ENCODE results near the gene ST7. TPM values are rescaled to one million over a fixed set of nuclear protein-coding genes. Genes with fewer than 3 reads are reported as not detected.

The ST7 gene
- total and polyA plus RNA-seq, 2 of the 13 experiments (the other 11 are each of a cell fraction or from before 2014, with no cell fraction given) = 17.3 to 23.5 TPM

- BruUV-seq (replicated peaks) = no TSS peak
- H3K79me2 ChIP-seq (ENCODE audit: insufficient read depth, low read length) = no peaks in the 10 kb centered on the region
- FAIRE-seq = no peak
- H2AFZ ChIP-seq (ENCODE audit: low read length) = no peak overlapping the region
- H4K20me1 ChIP-seq (ENCODE audit: insufficient read depth, low read length) = no peaks in the 10 kb centered on the region
- WGBS (ENCODE audit: low lambda C conversion rate) = 95% methylated on average over 5 of the region's 5 CpGs
- TF ChIP-seq ZBTB33 (CRISPR knock-in tag; IDR thresholded peaks at IDR 0.05) = no peak
- TF ChIP-seq MAFK (conservative IDR thresholded peaks at IDR 0.05 in 1 of 2, IDR thresholded peaks at IDR 0.05 in 1 of 2; ENCODE audit: low read length in 2 of 2) = peak in 1 of 2 experiments; percentile 28; a peak in 2 of 4 replicates
- TF ChIP-seq ZNF281 (CRISPR knock-in tag; IDR thresholded peaks at IDR 0.05; ENCODE audit: borderline replicate concordance) = no peak
- TF ChIP-seq ZNF543 (CRISPR knock-in tag; IDR thresholded peaks at IDR 0.05) = no peak
- TF ChIP-seq FLYWCH1 (CRISPR knock-in tag; IDR thresholded peaks at IDR 0.05) = no peak
- TF ChIP-seq SATB2 (CRISPR knock-in tag; IDR thresholded peaks at IDR 0.05) = no peak
- H3K9me3 ChIP-seq (ENCODE audit: low read length) = no peaks in the 10 kb centered on the region
- no peak overlapping the region for H3K4me2 ChIP-seq (ENCODE audit: low read depth, low read length)
- ChIA-PET CTCF (ENCODE audit: low intra/inter-chr PET ratio, low total read pairs) (no interaction called here), POLR2A (no interaction called here)
- H3K4me3 ChIP-seq (replicated peaks in 1 of 3; ENCODE audit: insufficient read depth in 1 of 3, low read depth in 2 of 3, low read length in 3 of 3) = no peak overlapping the region
- no peaks in the 10 kb centered on the region for H3K27me3 ChIP-seq (ENCODE audit: control insufficient read depth in 1 of 2, insufficient read depth in 2 of 2, low read length in 2 of 2)
- H3K36me3 ChIP-seq (replicated peaks in 1 of 2; ENCODE audit: control insufficient read depth in 1 of 2, insufficient read depth in 2 of 2, low read length in 2 of 2) = peaks cover 5 to 14% of the 10 kb centered on the region in 2 experiments; a peak in 4 of 5 replicates
- intact Hi-C loops (cut with micrococcal nuclease; ENCODE audit: unreplicated experiment) (no loop called here), in situ Hi-C loops (cut with HindIII; ENCODE audit: extremely low pct_ligation_motif_present, low pct_unique_long_range_greater_than_20kb) (no loop called here)
- no peak overlapping the region for H3K9ac ChIP-seq (ENCODE audit: insufficient read depth, low read depth, low read length)
- H3K4me1 ChIP-seq (ENCODE audit: insufficient read depth, low read length) = peaks cover under 1% of the 10 kb centered on the region
- no peak for DNase-seq (ENCODE audit: low spot score)
- no peak for ATAC-seq
- H3K27ac ChIP-seq (ENCODE audit: extremely low read length, insufficient read depth, low read length) = no peak overlapping the region
Observed at GRCh38 chr7:117130262-117130661, 177.0 kb downstream of the ST7 start.
